Liver (tissue), 3 donors: Measurements from ENCODE around the gene PPP1R3G.

Source experiments
- ATF3 ChIP-seq: IDR thresholded peaks from 2 replicates; pipeline ENCODE4 v1.6.1; 2016; ENCODE audit warnings: antibody characterized with exemption
- CTCF ChIP-seq: fragments of 150-350 bp; IDR thresholded peaks from 2 replicates; pipeline ENCODE4 v1.5.1; 2017; ENCODE audit warnings: improper control_type of control experiment, low read depth, low read length; ENCODE audit not compliant: missing input control
- FOXA1 ChIP-seq: IDR thresholded peaks from 2 replicates; pipeline ENCODE4 v1.6.1; 2016; ENCODE audit warnings: antibody characterized with exemption
- GABPA ChIP-seq, 2 donors: IDR thresholded peaks in 1 of 2; conservative IDR thresholded peaks in 1 of 2; 2 replicates each; pipeline ENCODE4 v1.6.1; 2016; ENCODE audit warnings: antibody characterized with exemption in 2 of 2, mild to moderate bottlenecking in 1 of 2, moderate library complexity in 1 of 2
- MAX ChIP-seq: IDR thresholded peaks from 2 replicates; pipeline ENCODE4 v1.6.1; 2016; ENCODE audit warnings: antibody characterized with exemption
- NR2F2 ChIP-seq: IDR thresholded peaks from 2 replicates; pipeline ENCODE4 v1.6.1; 2016; ENCODE audit warnings: antibody characterized with exemption
- REST ChIP-seq: IDR thresholded peaks from 2 replicates; pipeline ENCODE4 v1.6.1; 2016; ENCODE audit warnings: antibody characterized with exemption, mild to moderate bottlenecking
- TAF1 ChIP-seq: conservative IDR thresholded peaks from 2 replicates; pipeline ENCODE4 v1.6.1; 2016; ENCODE audit warnings: antibody characterized with exemption, mild to moderate bottlenecking
- donor health status: healthy.
- donor health status: healthy.

GRCh38 chr6:5132731-5133130 is 47.6 kb downstream of the PPP1R3G start:
- no peak for TF ChIP-seq CTCF
- TF ChIP-seq GABPA (IDR thresholded peaks at IDR 0.05 in 1 of 2, conservative IDR thresholded peaks at IDR 0.05 in 1 of 2): no peak
- no peak for TF ChIP-seq TAF1
- no peak for TF ChIP-seq ATF3
- TF ChIP-seq REST: peak; percentile 24
- no peak for TF ChIP-seq MAX
- TF ChIP-seq NR2F2: peak; percentile 47
- no peak for TF ChIP-seq FOXA1
